GM23248 (cell line): ENCODE data around the gene CDH4.

Experiments
- EZH2 ChIP-seq: fragments of 200-600 bp; sonication (generic); IDR thresholded peaks from 2 replicates; pipeline ENCODE4 v1.6.1; 2018; ENCODE audit warnings: antibody characterized with exemption, mild to moderate bottlenecking; ENCODE audit not compliant: insufficient read depth, poor library complexity, severe bottlenecking
- EZH2phosphoT487 ChIP-seq: fragments of 200-600 bp; sonication (generic); IDR thresholded peaks from 2 replicates; pipeline ENCODE4 v1.6.1; 2018; ENCODE audit warnings: antibody characterized with exemption, moderate library complexity, mild to moderate bottlenecking, low read depth; ENCODE audit not compliant: insufficient read depth

DNA sequence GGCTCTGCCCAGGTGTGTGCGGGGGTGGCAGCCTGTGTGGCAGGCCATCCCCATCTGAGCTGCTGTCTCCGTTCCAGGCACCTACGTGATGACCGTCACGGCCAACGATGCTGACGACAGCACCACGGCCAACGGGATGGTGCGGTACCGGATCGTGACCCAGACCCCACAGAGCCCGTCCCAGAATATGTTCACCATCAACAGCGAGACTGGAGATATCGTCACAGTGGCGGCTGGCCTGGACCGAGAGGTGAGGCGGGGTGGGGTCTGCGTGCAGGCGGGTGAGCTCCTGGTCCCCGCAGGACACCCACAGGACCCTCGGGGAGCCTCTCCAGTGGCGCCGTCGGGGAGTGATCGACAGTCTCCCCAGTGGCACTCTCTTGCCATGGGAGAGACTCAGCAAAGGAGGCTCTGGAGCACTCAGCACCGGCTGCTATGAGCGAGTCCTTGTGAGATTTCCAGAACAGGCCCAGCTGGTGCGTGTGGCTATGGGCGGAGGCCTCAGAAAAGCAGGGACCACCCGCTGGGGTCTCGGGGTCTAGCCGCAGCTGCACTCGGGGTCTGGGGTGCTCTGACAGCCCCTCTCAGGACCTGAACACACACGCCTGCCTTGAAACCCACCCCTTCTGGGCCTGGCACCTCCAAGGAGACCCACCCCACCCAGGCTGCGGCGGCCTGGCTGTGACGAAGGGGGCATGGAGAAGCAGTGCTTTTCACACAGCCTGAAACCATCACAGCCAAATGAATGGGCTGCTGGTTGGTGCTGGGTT, 621.8 kb downstream of the CDH4 start:
- TF ChIP-seq EZH2 (no peak), EZH2phosphoT487 (no peak)
